WTC11 (cell line): ENCODE results near the gene DYSF.

ENCODE experiments used
- ATF3 ChIP-seq: sonication (generic); formaldehyde crosslinking; conservative IDR thresholded peaks from 2 replicates; pipeline ENCODE4 v1.8.1; 2022; ENCODE audit warnings: mild to moderate bottlenecking, missing genetic modification reagents
- CTCF ChIP-seq: fragments of 200-600 bp; IDR thresholded peaks from 2 replicates; pipeline ENCODE4 v1.8.0; 2022; ENCODE audit warnings: antibody characterized with exemption
- NR1H2 ChIP-seq: sonication (generic); formaldehyde crosslinking; IDR thresholded peaks from 2 replicates; pipeline ENCODE4 v1.9.0; 2021; ENCODE audit warnings: mild to moderate bottlenecking, moderate library complexity, missing genetic modification reagents
- SP1 ChIP-seq: sonication (generic); formaldehyde crosslinking; conservative IDR thresholded peaks from 2 replicates; pipeline ENCODE4 v1.8.1; 2022; ENCODE audit warnings: missing genetic modification reagents
- TCF7 ChIP-seq: sonication (generic); formaldehyde crosslinking; IDR thresholded peaks from 2 replicates; pipeline ENCODE4 v1.8.0; 2022; ENCODE audit warnings: mild to moderate bottlenecking, low read depth, missing genetic modification reagents, moderate library complexity
- TP53 ChIP-seq: sonication (generic); formaldehyde crosslinking; IDR thresholded peaks from 2 replicates; pipeline ENCODE4 v1.8.1; 2023; ENCODE audit warnings: mild to moderate bottlenecking, missing genetic modification reagents

- TF ChIP-seq CTCF (no peak), TCF7 (CRISPR knock-in tag) (no peak), SP1 (CRISPR knock-in tag) (no peak), ATF3 (CRISPR knock-in tag) (no peak), TP53 (CRISPR knock-in tag) (no peak), NR1H2 (CRISPR knock-in tag) (no peak)
Measured at GRCh38 chr2:71667256-71668182, 214.2 kb downstream of the DYSF start.
